Activated CD8-positive, alpha-beta memory T cell treated with anti-CD3 and anti-CD28 coated beads, Interleukin-2, amount 10 ng/mL, durations not matched to agents 7 days and 5 days (primary cell): ENCODE measurements around the gene HEMK1. TPM values are rescaled to one million over a fixed set of nuclear protein-coding genes. Genes with fewer than 3 reads are reported as not detected.
A peak's percentile ranks its signal among the peaks of the same experiment; 100 is the strongest.

Experiments used
- ATAC-seq: fragments of 150-1000 bp; cut with Tn5 transposase; one replicate; pipeline ENCODE4 v1.10.0; 2021; ENCODE audit warnings: moderate library complexity
- CTCF ChIA-PET: fragments of 350-600 bp; sonication (Branson Sonifier 250); formaldehyde crosslinking; loops from one replicate; lab custom pipeline; 2021; ENCODE audit warnings: antibody characterized with exemption; lab: Charles Lee
- DNase-seq: peaks from one replicate; pipeline ENCODE4 v3.0.0-alpha.2; 2020
- H3K27ac Mint-ChIP-seq: one replicate; pipeline ENCODE4 v1.8.0; 2021; ENCODE audit warnings: mild to moderate bottlenecking, mixed read lengths
- H3K27me3 Mint-ChIP-seq: one replicate; pipeline ENCODE4 v1.8.0; 2021; ENCODE audit warnings: mixed read lengths
- H3K36me3 Mint-ChIP-seq: one replicate; pipeline ENCODE4 v1.8.0; 2021; ENCODE audit warnings: mild to moderate bottlenecking, mixed read lengths
- H3K4me1 Mint-ChIP-seq: one replicate; pipeline ENCODE4 v1.8.0; 2021; ENCODE audit warnings: mixed read lengths
- H3K4me3 Mint-ChIP-seq: one replicate; pipeline ENCODE4 v1.8.0; 2021; ENCODE audit warnings: mild to moderate bottlenecking, moderate library complexity, mixed read lengths
- H3K9me3 Mint-ChIP-seq: one replicate; pipeline ENCODE4 v1.8.0; 2022; ENCODE audit warnings: low read depth, mixed read lengths
- total RNA-seq, 2 experiments: library from RNA; stranded (reverse); gene quantifications; one replicate each; pipeline ENCODE4 v1.2.3, GENCODE V29; 2021

HEMK1 gene
- total RNA-seq, 2 experiments from 2014 or later, result 49.9 to 61.3 TPM

GRCh38 chr3:50600841-50601591 lies 31.7 kb downstream of the HEMK1 start:
- CTCF ChIA-PET, result interaction anchor here (0.8 to 25.1 kb wide), 6 partner anchors 11 to 788 kb away, joined by 3 to 859 read pairs (median 74); partner anchors contain the start of genes C3orf18, CISH, HEMK1 and MAPKAPK3
- peak; percentile 95 for DNase-seq
- Mint-ChIP-seq H3K9me3 (no peaks in the 10 kb centered on the region), H3K4me1 (peaks cover 85% of the 10 kb centered on the region), H3K27me3 (no peaks in the 10 kb centered on the region), H3K4me3 (peak overlapping the region; percentile 61), H3K27ac (peak overlapping the region; percentile 100), H3K36me3 (peaks cover 41% of the 10 kb centered on the region)
- ATAC-seq, result peak; percentile 65

- CTCF ChIA-PET, result interaction anchor here (1.3 to 25.1 kb wide), 4 partner anchors 12 to 60 kb away, joined by 4 to 859 read pairs (median 154); partner anchors contain the start of genes C3orf18, CISH, HEMK1 and MAPKAPK3
- Mint-ChIP-seq H3K27me3 (no peaks in the 10 kb centered on the region), H3K4me1 (peaks cover 85% of the 10 kb centered on the region), H3K36me3 (peaks cover 57% of the 10 kb centered on the region), H3K27ac (peak overlapping the region; percentile 100), H3K4me3 (peak overlapping the region; percentile 61), H3K9me3 (no peaks in the 10 kb centered on the region)
- peak; percentile 6 for ATAC-seq
- peak; percentile 61 for DNase-seq
Measured at GRCh38 chr3:50602595-50603191, 33.4 kb downstream of the HEMK1 start.

GRCh38 chr3:50603261-50604109 lies 34.2 kb downstream of the HEMK1 start:
- peak overlapping the region; percentile 89 for H3K4me3 Mint-ChIP-seq
- DNase-seq (no peak), ATAC-seq (no peak)
- peaks cover 60% of the 10 kb centered on the region for H3K36me3 Mint-ChIP-seq
- peak overlapping the region; percentile 100 for H3K27ac Mint-ChIP-seq
- H3K4me1 Mint-ChIP-seq, result peaks cover 78% of the 10 kb centered on the region
- CTCF ChIA-PET, result interaction anchor here (1.3 to 25.1 kb wide), 4 partner anchors 11 to 61 kb away, joined by 4 to 859 read pairs (median 154); partner anchors contain the start of genes C3orf18, CISH, HEMK1 and MAPKAPK3
- no peaks in the 10 kb centered on the region for H3K9me3 Mint-ChIP-seq
- H3K27me3 Mint-ChIP-seq, result no peaks in the 10 kb centered on the region

GRCh38 chr3:50604110-50604621 lies 34.8 kb downstream of the HEMK1 start:
- no peak for DNase-seq
- Mint-ChIP-seq H3K9me3 (no peaks in the 10 kb centered on the region), H3K4me3 (peak overlapping the region; percentile 89)

GRCh38 chr3:50604628-50605588 lies 35.6 kb downstream of the HEMK1 start:
- Mint-ChIP-seq H3K4me1 (peaks cover 64% of the 10 kb centered on the region), H3K36me3 (peaks cover 73% of the 10 kb centered on the region), H3K4me3 (peak overlapping the region; percentile 89), H3K9me3 (no peaks in the 10 kb centered on the region), H3K27ac (peak overlapping the region; percentile 100), H3K27me3 (no peaks in the 10 kb centered on the region)
- CTCF ChIA-PET, result interaction anchor here (9.4 to 25.1 kb wide), 3 partner anchors 10 to 32 kb away, joined by 143 to 859 read pairs (median 164); partner anchors contain the start of genes C3orf18, CISH, HEMK1 and MAPKAPK3
- DNase-seq (no peak), ATAC-seq (no peak)

More at GRCh38 chr3:50604110-50604621, 34.8 kb downstream of the HEMK1 start:
- peak overlapping the region; percentile 100 for H3K27ac Mint-ChIP-seq
- no peaks in the 10 kb centered on the region for H3K27me3 Mint-ChIP-seq
- no peak for ATAC-seq
- peaks cover 71% of the 10 kb centered on the region for H3K4me1 Mint-ChIP-seq
- CTCF ChIA-PET, result interaction anchor here (9.4 to 25.1 kb wide), 3 partner anchors 11 to 31 kb away, joined by 143 to 859 read pairs (median 164); partner anchors contain the start of genes C3orf18, CISH, HEMK1 and MAPKAPK3
- peaks cover 66% of the 10 kb centered on the region for H3K36me3 Mint-ChIP-seq

GRCh38 chr3:50605901-50606326 lies 36.6 kb downstream of the HEMK1 start:
- DNase-seq, result no peak
- Mint-ChIP-seq H3K27ac (peak overlapping the region; percentile 100), H3K4me3 (peak overlapping the region; percentile 89), H3K9me3 (no peaks in the 10 kb centered on the region), H3K4me1 (peaks cover 54% of the 10 kb centered on the region), H3K27me3 (no peaks in the 10 kb centered on the region), H3K36me3 (peaks cover 79% of the 10 kb centered on the region)
- CTCF ChIA-PET, result interaction anchor here (0.6 to 25.1 kb wide), 5 partner anchors 9 to 268 kb away, joined by 3 to 859 read pairs (median 143); partner anchors contain the start of genes C3orf18, CISH, HEMK1 and MAPKAPK3
- no peak for ATAC-seq

GRCh38 chr3:50606596-50606995 lies 37.3 kb downstream of the HEMK1 start:
- Mint-ChIP-seq H3K9me3 (no peaks in the 10 kb centered on the region), H3K27ac (peak overlapping the region; percentile 100), H3K4me3 (peak overlapping the region; percentile 89), H3K27me3 (no peaks in the 10 kb centered on the region), H3K4me1 (peaks cover 47% of the 10 kb centered on the region), H3K36me3 (peaks cover 85% of the 10 kb centered on the region)
- DNase-seq (peak; percentile 80), ATAC-seq (no peak)
- CTCF ChIA-PET, result interaction anchor here (0.6 to 25.1 kb wide), 5 partner anchors 8 to 269 kb away, joined by 3 to 859 read pairs (median 143); partner anchors contain the start of genes C3orf18, CISH, HEMK1 and MAPKAPK3

- Mint-ChIP-seq H3K4me1 (peaks cover 38% of the 10 kb centered on the region), H3K36me3 (peaks cover 91% of the 10 kb centered on the region), H3K27me3 (no peaks in the 10 kb centered on the region), H3K9me3 (no peaks in the 10 kb centered on the region), H3K4me3 (peak overlapping the region; percentile 89), H3K27ac (peak overlapping the region; percentile 100)
- DNase-seq, result peak; percentile 86
- no peak for ATAC-seq
- CTCF ChIA-PET, result interaction anchor here (0.8 to 25.1 kb wide), 7 partner anchors 7 to 270 kb away, joined by 3 to 859 read pairs (median 143); partner anchors contain the start of genes C3orf18, CISH, HEMK1 and MAPKAPK3
Measured at GRCh38 chr3:50607271-50608091, 38.2 kb downstream of the HEMK1 start.

GRCh38 chr3:50608278-50608677 lies 39.0 kb downstream of the HEMK1 start:
- Mint-ChIP-seq H3K27me3 (no peaks in the 10 kb centered on the region), H3K36me3 (peaks cover 94% of the 10 kb centered on the region), H3K9me3 (no peaks in the 10 kb centered on the region), H3K27ac (peak overlapping the region; percentile 100), H3K4me1 (peaks cover 30% of the 10 kb centered on the region), H3K4me3 (peak overlapping the region; percentile 89)
- ATAC-seq, result no peak
- DNase-seq, result no peak
- CTCF ChIA-PET, result interaction anchor here (0.8 to 25.1 kb wide), 5 partner anchors 8 to 270 kb away, joined by 3 to 859 read pairs (median 29); partner anchors contain the start of genes C3orf18, HEMK1 and MAPKAPK3

GRCh38 chr3:50609071-50609762 lies 39.9 kb downstream of the HEMK1 start:
- Mint-ChIP-seq H3K36me3 (peaks cover 94% of the 10 kb centered on the region), H3K4me3 (peak overlapping the region; percentile 89), H3K9me3 (no peaks in the 10 kb centered on the region), H3K27me3 (no peaks in the 10 kb centered on the region), H3K27ac (peak overlapping the region; percentile 100), H3K4me1 (peaks cover 27% of the 10 kb centered on the region)
- CTCF ChIA-PET, result interaction anchor here (1.1 to 25.1 kb wide), 7 partner anchors 8 to 271 kb away, joined by 3 to 859 read pairs (median 29); partner anchors contain the start of genes C3orf18, HEMK1 and RASSF1
- DNase-seq (no peak), ATAC-seq (no peak)
